Measurements from ENCODE around the gene DISC1. TPM values are rescaled to one million over a fixed set of nuclear protein-coding genes. Genes with fewer than 3 reads are reported as not detected.

DISC1 gene
- polyA plus RNA-seq, 1 donor from 2014 or later: 0.84 TPM

- Histone ChIP-seq H2AFZ (ENCODE audit: low read depth, low read length) (no peak overlapping the region), H3K9ac (ENCODE audit: low read length) (no peak overlapping the region), H3F3A (ENCODE audit: insufficient read depth, low read length, poor library complexity, severe bottlenecking) (no peaks in the 10 kb centered on the region), H3K9me3 (ENCODE audit: low read length) (no peaks in the 10 kb centered on the region), H4K20me1 (ENCODE audit: insufficient read depth) (no peaks in the 10 kb centered on the region), H3K4me2 (ENCODE audit: low read length) (no peak overlapping the region), H3K27ac (ENCODE audit: low read length) (no peak overlapping the region), H3K4me3 (ENCODE audit: low read length) (no peak overlapping the region), H3K36me3 (ENCODE audit: insufficient read depth, low read length) (no peaks in the 10 kb centered on the region), H3K9me2 (ENCODE audit: insufficient read depth, low read length) (no peaks in the 10 kb centered on the region), H3K79me2 (replicated peaks; ENCODE audit: insufficient read depth, low read length) (no peaks in the 10 kb centered on the region), H3K27me3 (ENCODE audit: insufficient read depth, low read depth, low read length) (no peaks in the 10 kb centered on the region)
- TF ChIP-seq EP300 (conservative IDR thresholded peaks at IDR 0.05; ENCODE audit: poor library complexity, severe bottlenecking): no peak
- TF ChIP-seq MXI1 (conservative IDR thresholded peaks at IDR 0.05; ENCODE audit: poor library complexity, severe bottlenecking): no peak
- no peak for TF ChIP-seq CTCF (IDR thresholded peaks at IDR 0.05; ENCODE audit: poor library complexity, severe bottlenecking)
- no peak for TF ChIP-seq RAD21 (conservative IDR thresholded peaks at IDR 0.05)
- no peak for TF ChIP-seq TAF1 (IDR thresholded peaks at IDR 0.05; ENCODE audit: low read depth)
- no peak for TF ChIP-seq POLR2AphosphoS5 (IDR thresholded peaks at IDR 0.05)
- TF ChIP-seq REST (IDR thresholded peaks at IDR 0.05; ENCODE audit: borderline replicate concordance): no peak
- TF ChIP-seq SMC3 (conservative IDR thresholded peaks at IDR 0.05; ENCODE audit: poor library complexity): no peak
Measured at GRCh38 chr1:232057896-232058274, 431.3 kb downstream of the DISC1 start.

GRCh38 chr1:232059726-232060374 lies 433.3 kb downstream of the DISC1 start:
- H3K4me3 ChIP-seq (ENCODE audit: low read length): no peak overlapping the region
- no peaks in the 10 kb centered on the region for H3K36me3 ChIP-seq (ENCODE audit: insufficient read depth, low read length)
- H3K9ac ChIP-seq (ENCODE audit: low read length): no peak overlapping the region
- H3F3A ChIP-seq (ENCODE audit: insufficient read depth, low read length, poor library complexity, severe bottlenecking): no peaks in the 10 kb centered on the region
- no peak overlapping the region for H3K27ac ChIP-seq (ENCODE audit: low read length)
- H4K20me1 ChIP-seq (ENCODE audit: insufficient read depth): no peaks in the 10 kb centered on the region
- no peaks in the 10 kb centered on the region for H3K27me3 ChIP-seq (ENCODE audit: insufficient read depth, low read depth, low read length)
- TF ChIP-seq POLR2AphosphoS5 (IDR thresholded peaks at IDR 0.05) (no peak), EZH2 (IDR thresholded peaks at IDR 0.05; ENCODE audit: borderline replicate concordance, insufficient read depth, low read length, poor library complexity, severe bottlenecking) (no peak), CTCF (IDR thresholded peaks at IDR 0.05; ENCODE audit: poor library complexity, severe bottlenecking) (no peak), RAD21 (conservative IDR thresholded peaks at IDR 0.05) (no peak), TAF1 (IDR thresholded peaks at IDR 0.05; ENCODE audit: low read depth) (no peak), MXI1 (conservative IDR thresholded peaks at IDR 0.05; ENCODE audit: poor library complexity, severe bottlenecking) (no peak), SMC3 (conservative IDR thresholded peaks at IDR 0.05; ENCODE audit: poor library complexity) (no peak), REST (IDR thresholded peaks at IDR 0.05; ENCODE audit: borderline replicate concordance) (no peak), EP300 (conservative IDR thresholded peaks at IDR 0.05; ENCODE audit: poor library complexity, severe bottlenecking) (no peak)
- no peak overlapping the region for H3K4me2 ChIP-seq (ENCODE audit: low read length)
- no peak overlapping the region for H2AFZ ChIP-seq (ENCODE audit: low read depth, low read length)
- H3K79me2 ChIP-seq (replicated peaks; ENCODE audit: insufficient read depth, low read length): no peaks in the 10 kb centered on the region
- no peaks in the 10 kb centered on the region for H3K9me2 ChIP-seq (ENCODE audit: insufficient read depth, low read length)
- no peaks in the 10 kb centered on the region for H3K9me3 ChIP-seq (ENCODE audit: low read length)

Data from neural cell (in vitro differentiated cells).